HG03378 (cell line): ENCODE measurements around the gene TMED3.
"Not testable (repeated sequence)": the region's sequence is repeated elsewhere in the genome, so short reads cannot be mapped to it uniquely, and the experiment has no call there.

Experiments
- ATAC-seq: cut with Tn5 transposase; IDR thresholded peaks from one replicate; pipeline ENCODE4 v1.9.1; 2021; ENCODE audit warnings: mild to moderate bottlenecking, moderate library complexity; ENCODE audit not compliant: unreplicated experiment

The TMED3 gene

GRCh38 chr15:79315623-79316328 lies 4.9 kb downstream of the TMED3 start:
- ATAC-seq, result no peak

- no peak for ATAC-seq
These were observed 6.0 kb downstream of the TMED3 start for GRCh38 chr15:79316864-79317263.

- not testable (repeated sequence) for ATAC-seq
These were observed 9.1 kb downstream of the TMED3 start for GRCh38 chr15:79319973-79320372.

GRCh38 chr15:79321876-79322275 lies 11.0 kb downstream of the TMED3 start:
- ATAC-seq, result no peak

- ATAC-seq, result no peak
These were observed 11.4 kb downstream of the TMED3 start for GRCh38 chr15:79322306-79322705.

GRCh38 chr15:79322945-79323344 lies 12.0 kb downstream of the TMED3 start:
- no peak for ATAC-seq

- ATAC-seq, result no peak
These were observed 18.3 kb downstream of the TMED3 start for GRCh38 chr15:79329171-79329611.

GRCh38 chr15:79332824-79333510 lies 22.1 kb downstream of the TMED3 start:
- no peak for ATAC-seq

GRCh38 chr15:79337591-79337990 lies 26.7 kb downstream of the TMED3 start:
- ATAC-seq, result no peak

GRCh38 chr15:79339588-79340314 lies 28.8 kb downstream of the TMED3 start:
- ATAC-seq, result no peak

- no peak for ATAC-seq
These were observed 29.3 kb downstream of the TMED3 start for GRCh38 chr15:79340315-79340602.

GRCh38 chr15:79341396-79341795 lies 30.5 kb downstream of the TMED3 start:
- ATAC-seq, result no peak

GRCh38 chr15:79349525-79349924 lies 38.6 kb downstream of the TMED3 start:
- no peak for ATAC-seq

GRCh38 chr15:79352206-79352605 lies 41.3 kb downstream of the TMED3 start:
- no peak for ATAC-seq

GRCh38 chr15:79357566-79357965 lies 46.7 kb downstream of the TMED3 start:
- no peak for ATAC-seq

GRCh38 chr15:79358069-79358468 lies 47.2 kb downstream of the TMED3 start:
- no peak for ATAC-seq

GRCh38 chr15:79364571-79365240 lies 53.8 kb downstream of the TMED3 start:
- no peak for ATAC-seq

- ATAC-seq, result no peak
These were observed 54.9 kb downstream of the TMED3 start for GRCh38 chr15:79365765-79366164.

- no peak for ATAC-seq
These were observed 55.8 kb downstream of the TMED3 start for GRCh38 chr15:79366691-79367090.

- ATAC-seq, result no peak
These were observed 59.8 kb downstream of the TMED3 start for GRCh38 chr15:79370716-79371115.

- ATAC-seq, result no peak
These were observed 60.7 kb downstream of the TMED3 start for GRCh38 chr15:79371591-79371990.
